Activated CD8-positive, alpha-beta T cell treated with anti-CD3 and anti-CD28 coated beads, Interleukin-2, amount 10 ng/mL, durations not matched to agents 7 days and 5 days (primary cell): Measurements from ENCODE around the gene CCDC83. TPM values are rescaled to one million over a fixed set of nuclear protein-coding genes. Genes with fewer than 3 reads are reported as not detected.
"Not testable (repeated sequence)": the region's sequence is repeated elsewhere in the genome, so short reads cannot be mapped to it uniquely, and the experiment has no call there.

Experiments
- ATAC-seq: fragments of 150-1000 bp; cut with Tn5 transposase; one replicate; pipeline ENCODE4 v1.10.0; 2021; ENCODE audit warnings: moderate library complexity
- CTCF ChIA-PET: fragments of 350-600 bp; sonication (Branson Sonifier 250); formaldehyde crosslinking; loops from one replicate; lab custom pipeline; 2021; ENCODE audit warnings: antibody characterized with exemption; lab: Charles Lee
- POLR2A ChIA-PET: fragments of 350-600 bp; sonication (Branson Sonifier 250); formaldehyde crosslinking; loops from one replicate; lab custom pipeline; 2021; ENCODE audit warnings: antibody characterized with exemption; lab: Charles Lee
- DNase-seq: peaks from one replicate; pipeline ENCODE4 v3.0.0-alpha.2; 2020
- H3K27ac Mint-ChIP-seq: one replicate; pipeline ENCODE4 v1.8.0; 2021; ENCODE audit warnings: mild to moderate bottlenecking, mixed read lengths
- H3K27me3 Mint-ChIP-seq: one replicate; pipeline ENCODE4 v1.8.0; 2021; ENCODE audit warnings: low read depth, mixed read lengths
- H3K36me3 Mint-ChIP-seq: one replicate; pipeline ENCODE4 v1.8.0; 2021; ENCODE audit warnings: low read depth, mixed read lengths
- H3K4me1 Mint-ChIP-seq: one replicate; pipeline ENCODE4 v1.8.0; 2021; ENCODE audit warnings: low read depth, mixed read lengths
- H3K4me3 Mint-ChIP-seq: one replicate; pipeline ENCODE4 v1.8.0; 2021; ENCODE audit warnings: mild to moderate bottlenecking, mixed read lengths
- H3K9me3 Mint-ChIP-seq: one replicate; pipeline ENCODE4 v1.8.0; 2022; ENCODE audit warnings: mixed read lengths; ENCODE audit not compliant: insufficient read depth
- total RNA-seq, 2 experiments: library from RNA; stranded (reverse); gene quantifications; one replicate each; pipeline ENCODE4 v1.2.3, GENCODE V29; 2021

CCDC83 gene
- total RNA-seq, 2 experiments from 2014 or later, result not detected

GRCh38 chr11:85854557-85855340, 434 bp upstream of the CCDC83 start:
- H3K4me3 Mint-ChIP-seq, result peak overlapping the region; percentile 84
- H3K27me3 Mint-ChIP-seq, result peaks cover 7% of the 10 kb centered on the region
- peaks cover 13% of the 10 kb centered on the region for H3K4me1 Mint-ChIP-seq
- H3K36me3 Mint-ChIP-seq, result peaks cover 10% of the 10 kb centered on the region
- peak overlapping the region; percentile 91 for H3K27ac Mint-ChIP-seq
- DNase-seq (peak; percentile 93), ATAC-seq (peak; percentile 96)
- ChIA-PET POLR2A (interaction anchor here (1.0 to 1.8 kb wide), 7 partner anchors 160 to 592 kb away, joined by 3 to 6 read pairs (median 5); partner anchors contain the start of genes CCDC89, CREBZF, TMEM126A and TMEM126B), CTCF (interaction anchor here (0.7 to 4.1 kb wide), 66 partner anchors 8 to 962 kb away, joined by 3 to 34 read pairs (median 4); partner anchors contain the start of genes CREBZF, HIKESHI and TMEM126A)
- no peaks in the 10 kb centered on the region for H3K9me3 Mint-ChIP-seq

GRCh38 chr11:85857098-85857497, 1.9 kb downstream of the CCDC83 start:
- Mint-ChIP-seq H3K27me3 (peaks cover 19% of the 10 kb centered on the region), H3K27ac (no peak overlapping the region), H3K4me3 (no peak overlapping the region), H3K9me3 (no peaks in the 10 kb centered on the region), H3K4me1 (peaks cover 13% of the 10 kb centered on the region), H3K36me3 (peaks cover 3% of the 10 kb centered on the region)
- ChIA-PET POLR2A (no interaction called here), CTCF (no interaction called here)
- DNase-seq (no peak), ATAC-seq (no peak)

- ATAC-seq, H3K27ac Mint-ChIP-seq, DNase-seq, H3K36me3 Mint-ChIP-seq, POLR2A ChIA-PET, CTCF ChIA-PET, H3K9me3 Mint-ChIP-seq, H3K4me3 Mint-ChIP-seq, H3K4me1 Mint-ChIP-seq: not testable (repeated sequence)
- peaks cover 33% of the 10 kb centered on the region for H3K27me3 Mint-ChIP-seq
Observed at GRCh38 chr11:85859541-85859940, 4.4 kb downstream of the CCDC83 start.

GRCh38 chr11:85863855-85864254, 8.7 kb downstream of the CCDC83 start:
- Mint-ChIP-seq H3K27ac (no peak overlapping the region), H3K4me3 (no peak overlapping the region), H3K36me3 (no peaks in the 10 kb centered on the region), H3K27me3 (peaks cover 40% of the 10 kb centered on the region), H3K4me1 (no peaks in the 10 kb centered on the region), H3K9me3 (no peaks in the 10 kb centered on the region)
- DNase-seq, result no peak
- POLR2A ChIA-PET, result no interaction called here
- CTCF ChIA-PET, result interaction anchor here (1.3 kb wide), 1 partner anchor 9 kb away, joined by 6 read pairs; the partner anchor contains the start of gene CCDC83
- ATAC-seq, result no peak

GRCh38 chr11:85866137-85866827, 11.1 kb downstream of the CCDC83 start:
- no peaks in the 10 kb centered on the region for H3K4me1 Mint-ChIP-seq
- peaks cover 23% of the 10 kb centered on the region for H3K27me3 Mint-ChIP-seq
- POLR2A ChIA-PET, result no interaction called here
- H3K36me3 Mint-ChIP-seq, result no peaks in the 10 kb centered on the region
- CTCF ChIA-PET, result interaction anchor here (0.9 to 2.1 kb wide), 3 partner anchors 11 to 352 kb away, joined by 3 to 8 read pairs (median 3); partner anchors contain the start of gene CCDC83
- H3K9me3 Mint-ChIP-seq, result no peaks in the 10 kb centered on the region
- DNase-seq (no peak), ATAC-seq (no peak)
- no peak overlapping the region for H3K4me3 Mint-ChIP-seq
- H3K27ac Mint-ChIP-seq, result no peak overlapping the region

GRCh38 chr11:85867751-85868150, 12.6 kb downstream of the CCDC83 start:
- DNase-seq (no peak), ATAC-seq (no peak)
- Mint-ChIP-seq H3K9me3 (no peaks in the 10 kb centered on the region), H3K27ac (no peak overlapping the region), H3K27me3 (peaks cover 15% of the 10 kb centered on the region), H3K36me3 (no peaks in the 10 kb centered on the region), H3K4me1 (no peaks in the 10 kb centered on the region), H3K4me3 (no peak overlapping the region)
- CTCF ChIA-PET, result no interaction called here
- POLR2A ChIA-PET, result no interaction called here

GRCh38 chr11:85869781-85870180, 14.6 kb downstream of the CCDC83 start:
- H3K4me3 Mint-ChIP-seq, result no peak overlapping the region
- CTCF ChIA-PET, result interaction anchor here (0.9 kb wide), 1 partner anchor 122 kb away, joined by 3 read pairs; no protein-coding TSS in a partner anchor
- ATAC-seq (no peak), DNase-seq (no peak)
- peaks cover 6% of the 10 kb centered on the region for H3K27me3 Mint-ChIP-seq
- no peaks in the 10 kb centered on the region for H3K4me1 Mint-ChIP-seq
- POLR2A ChIA-PET, result no interaction called here
- no peaks in the 10 kb centered on the region for H3K9me3 Mint-ChIP-seq
- no peaks in the 10 kb centered on the region for H3K36me3 Mint-ChIP-seq
- no peak overlapping the region for H3K27ac Mint-ChIP-seq

- Mint-ChIP-seq H3K36me3 (no peaks in the 10 kb centered on the region), H3K4me1 (no peaks in the 10 kb centered on the region), H3K27ac (no peak overlapping the region), H3K9me3 (no peaks in the 10 kb centered on the region), H3K27me3 (peaks cover 9% of the 10 kb centered on the region), H3K4me3 (no peak overlapping the region)
- ChIA-PET POLR2A (no interaction called here), CTCF (no interaction called here)
- no peak for DNase-seq
- no peak for ATAC-seq
Observed at GRCh38 chr11:85874265-85874664, 19.1 kb downstream of the CCDC83 start.

- Mint-ChIP-seq H3K4me3 (no peak overlapping the region), H3K36me3 (no peaks in the 10 kb centered on the region), H3K4me1 (no peaks in the 10 kb centered on the region), H3K27ac (no peak overlapping the region), H3K9me3 (no peaks in the 10 kb centered on the region), H3K27me3 (peaks cover 9% of the 10 kb centered on the region)
- ATAC-seq (no peak), DNase-seq (no peak)
- POLR2A ChIA-PET, result no interaction called here
- CTCF ChIA-PET, result no interaction called here
Observed at GRCh38 chr11:85875505-85875904, 20.3 kb downstream of the CCDC83 start.

- H3K4me1 Mint-ChIP-seq, result no peaks in the 10 kb centered on the region
- DNase-seq (no peak), ATAC-seq (no peak)
- ChIA-PET CTCF (no interaction called here), POLR2A (no interaction called here)
- no peak overlapping the region for H3K27ac Mint-ChIP-seq
- no peak overlapping the region for H3K4me3 Mint-ChIP-seq
- H3K36me3 Mint-ChIP-seq, result no peaks in the 10 kb centered on the region
- no peaks in the 10 kb centered on the region for H3K9me3 Mint-ChIP-seq
- peaks cover 6% of the 10 kb centered on the region for H3K27me3 Mint-ChIP-seq
Observed at GRCh38 chr11:85884581-85885021, 29.4 kb downstream of the CCDC83 start.

GRCh38 chr11:85886089-85887056, 31.2 kb downstream of the CCDC83 start:
- Mint-ChIP-seq H3K27me3 (peaks cover 6% of the 10 kb centered on the region), H3K4me3 (no peak overlapping the region), H3K36me3 (no peaks in the 10 kb centered on the region), H3K4me1 (no peaks in the 10 kb centered on the region), H3K27ac (no peak overlapping the region), H3K9me3 (no peaks in the 10 kb centered on the region)
- ChIA-PET CTCF (interaction anchor here (1.3 kb wide), 1 partner anchor 20 kb away, joined by 3 read pairs; no protein-coding TSS in a partner anchor), POLR2A (interaction anchor here (0.6 kb wide), 1 partner anchor 11 kb away, joined by 3 read pairs; no protein-coding TSS in a partner anchor)
- DNase-seq, result no peak
- ATAC-seq, result no peak
